ENCODE data around the gene POLD1.

Gene POLD1

GRCh38 chr19:50467566-50467965 lies 83.4 kb downstream of the POLD1 start:
- Histone ChIP-seq H3K27ac (ENCODE audit: low read depth, low read length, poor library complexity, severe bottlenecking) (no peak overlapping the region), H3K9ac (ENCODE audit: low read length) (no peak overlapping the region), H3K36me3 (ENCODE audit: insufficient read depth, low read length) (no peaks in the 10 kb centered on the region), H2AFZ (ENCODE audit: low read length) (no peak overlapping the region), H3K79me2 (ENCODE audit: insufficient read depth, low read length) (no peaks in the 10 kb centered on the region), H3K9me2 (ENCODE audit: low read depth, low read length) (no peaks in the 10 kb centered on the region), H3F3A (ENCODE audit: insufficient read depth, low read length) (no peaks in the 10 kb centered on the region), H3K9me3 (ENCODE audit: low read length) (no peaks in the 10 kb centered on the region), H3K4me2 (ENCODE audit: low read length) (no peak overlapping the region), H3K4me3 (ENCODE audit: low read depth, low read length, poor library complexity, severe bottlenecking) (no peak overlapping the region), H3K4me1 (ENCODE audit: insufficient read depth, low read length, severe bottlenecking) (no peaks in the 10 kb centered on the region), H4K20me1 (ENCODE audit: insufficient read depth, low read length) (no peaks in the 10 kb centered on the region), H3K27me3 (ENCODE audit: insufficient read depth, low read length) (peaks cover 14% of the 10 kb centered on the region; the same call in 1 of the 2 replicates)
- TF ChIP-seq EZH2 (IDR thresholded peaks at IDR 0.05; ENCODE audit: borderline replicate concordance, low read length) (no peak), CTCF (IDR thresholded peaks at IDR 0.05; ENCODE audit: low read length) (no peak)
